Stimulated activated memory B cell treated with anti-CD40 and anti-IgM and Interleukin-4, amounts not matched to agents 10 μg/mL and 1 μg/mL and 100 μg/mL, for 72 hours (primary cell): ENCODE data around the gene ZNF135.

Source experiments
- ATAC-seq: fragments of 150-1000 bp; cut with Tn5 transposase; 2 replicates; pipeline ENCODE4 v1.10.0; 2021
- H3K27ac Mint-ChIP-seq: one replicate; pipeline ENCODE4 v1.8.0; 2022; ENCODE audit warnings: mild to moderate bottlenecking, mixed read lengths
- H3K27me3 Mint-ChIP-seq: one replicate; pipeline ENCODE4 v1.8.0; 2022; ENCODE audit warnings: mixed read lengths
- H3K36me3 Mint-ChIP-seq: one replicate; pipeline ENCODE4 v1.8.0; 2022; ENCODE audit warnings: mixed read lengths
- H3K4me1 Mint-ChIP-seq: one replicate; pipeline ENCODE4 v1.8.0; 2022; ENCODE audit warnings: mixed read lengths
- H3K4me3 Mint-ChIP-seq: one replicate; pipeline ENCODE4 v1.8.0; 2022; ENCODE audit warnings: mild to moderate bottlenecking, moderate library complexity, mixed read lengths
- H3K9me3 Mint-ChIP-seq: one replicate; pipeline ENCODE4 v1.8.0; 2022; ENCODE audit warnings: mixed read lengths

Gene ZNF135

GRCh38 chr19:58060231-58060630 lies 1.1 kb downstream of the ZNF135 start:
- Mint-ChIP-seq H3K4me3 (peak overlapping the region; percentile 77), H3K27me3 (peaks cover 24% of the 10 kb centered on the region), H3K36me3 (peaks cover 56% of the 10 kb centered on the region), H3K27ac (peak overlapping the region; percentile 76), H3K9me3 (peaks cover 27% of the 10 kb centered on the region), H3K4me1 (peaks cover 8% of the 10 kb centered on the region)
- no peak for ATAC-seq

GRCh38 chr19:58063712-58064111 lies 4.6 kb downstream of the ZNF135 start:
- peaks cover 69% of the 10 kb centered on the region for H3K36me3 Mint-ChIP-seq
- no peak overlapping the region for H3K27ac Mint-ChIP-seq
- peaks cover 4% of the 10 kb centered on the region for H3K4me1 Mint-ChIP-seq
- H3K27me3 Mint-ChIP-seq = no peaks in the 10 kb centered on the region
- no peak overlapping the region for H3K4me3 Mint-ChIP-seq
- ATAC-seq = no peak
- peaks cover 43% of the 10 kb centered on the region for H3K9me3 Mint-ChIP-seq

DNA sequence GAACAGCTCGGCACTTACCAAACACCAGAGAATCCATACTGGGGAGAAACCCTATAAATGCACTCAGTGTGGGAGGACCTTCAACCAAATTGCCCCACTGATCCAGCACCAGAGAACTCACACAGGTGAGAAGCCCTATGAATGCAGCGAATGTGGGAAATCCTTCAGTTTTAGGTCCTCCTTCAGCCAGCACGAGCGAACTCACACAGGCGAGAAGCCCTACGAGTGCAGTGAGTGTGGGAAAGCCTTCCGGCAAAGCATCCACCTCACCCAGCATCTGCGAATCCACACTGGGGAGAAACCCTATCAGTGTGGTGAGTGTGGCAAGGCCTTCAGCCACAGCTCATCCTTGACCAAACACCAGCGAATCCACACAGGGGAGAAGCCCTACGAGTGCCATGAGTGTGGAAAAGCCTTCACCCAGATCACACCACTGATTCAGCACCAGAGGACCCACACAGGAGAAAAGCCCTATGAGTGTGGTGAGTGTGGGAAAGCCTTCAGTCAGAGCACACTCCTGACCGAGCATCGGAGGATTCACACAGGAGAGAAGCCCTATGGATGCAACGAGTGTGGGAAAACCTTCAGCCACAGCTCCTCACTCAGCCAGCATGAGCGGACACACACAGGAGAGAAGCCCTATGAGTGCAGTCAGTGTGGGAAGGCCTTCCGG lies 8.3 kb downstream of the ZNF135 start:
- no peaks in the 10 kb centered on the region for H3K27me3 Mint-ChIP-seq
- ATAC-seq = no peak
- peaks cover 44% of the 10 kb centered on the region for H3K9me3 Mint-ChIP-seq
- no peak overlapping the region for H3K27ac Mint-ChIP-seq
- H3K4me1 Mint-ChIP-seq = no peaks in the 10 kb centered on the region
- H3K4me3 Mint-ChIP-seq = no peak overlapping the region
- H3K36me3 Mint-ChIP-seq = peaks cover 61% of the 10 kb centered on the region

- H3K36me3 Mint-ChIP-seq = peaks cover 51% of the 10 kb centered on the region
- no peak overlapping the region for H3K4me3 Mint-ChIP-seq
- ATAC-seq = no peak
- H3K4me1 Mint-ChIP-seq = no peaks in the 10 kb centered on the region
- no peak overlapping the region for H3K27ac Mint-ChIP-seq
- no peaks in the 10 kb centered on the region for H3K27me3 Mint-ChIP-seq
- peaks cover 20% of the 10 kb centered on the region for H3K9me3 Mint-ChIP-seq
Measured at GRCh38 chr19:58079792-58080191, 20.7 kb downstream of the ZNF135 start.

- Mint-ChIP-seq H3K27ac (no peak overlapping the region), H3K4me3 (no peak overlapping the region), H3K36me3 (peaks cover 64% of the 10 kb centered on the region), H3K9me3 (peaks cover 17% of the 10 kb centered on the region), H3K27me3 (no peaks in the 10 kb centered on the region), H3K4me1 (no peaks in the 10 kb centered on the region)
- no peak for ATAC-seq
Measured at GRCh38 chr19:58083021-58083420, 23.9 kb downstream of the ZNF135 start.

DNA sequence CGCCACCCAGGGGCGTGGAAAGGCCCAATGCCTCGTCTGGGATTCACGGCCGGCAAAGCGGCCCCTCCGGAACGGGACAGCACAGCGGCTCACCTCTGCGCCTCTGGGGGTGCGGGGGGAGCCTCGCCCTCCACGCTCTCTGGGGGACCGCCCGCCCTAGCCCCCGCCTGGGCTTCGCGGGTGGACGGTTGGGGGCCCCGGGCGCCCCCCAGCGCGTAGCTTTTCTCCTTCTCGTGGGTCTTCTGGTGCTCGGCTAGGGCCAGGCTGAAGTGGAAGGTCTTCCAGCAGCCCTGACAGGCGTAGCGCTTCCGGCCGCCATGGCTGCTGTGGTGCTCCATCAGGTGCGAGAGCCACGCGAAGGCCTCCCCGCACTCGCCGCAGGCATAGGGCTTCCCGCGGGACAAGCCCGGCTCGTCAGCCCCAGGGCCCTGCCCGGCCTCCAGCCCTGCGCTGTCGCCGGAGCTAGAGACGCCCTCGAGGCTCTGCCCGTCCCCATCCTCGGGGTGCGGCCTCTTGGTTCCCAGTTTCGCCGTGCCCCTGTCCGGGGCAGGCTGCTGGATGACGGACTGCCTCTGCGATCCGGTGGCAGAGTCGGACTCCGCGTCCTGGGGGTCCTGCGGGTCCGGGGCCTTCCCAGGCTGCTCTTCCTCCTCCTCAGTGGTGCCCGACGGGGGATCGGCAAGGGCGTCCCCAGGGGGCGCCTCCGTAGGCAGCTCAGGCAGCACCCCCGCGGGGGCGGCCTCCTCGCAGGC lies 25.7 kb downstream of the ZNF135 start:
- ATAC-seq = no peak
- Mint-ChIP-seq H3K4me1 (no peaks in the 10 kb centered on the region), H3K9me3 (peaks cover 13% of the 10 kb centered on the region), H3K4me3 (no peak overlapping the region), H3K27ac (no peak overlapping the region), H3K36me3 (peaks cover 75% of the 10 kb centered on the region), H3K27me3 (no peaks in the 10 kb centered on the region)

GRCh38 chr19:58085348-58085875 lies 26.3 kb downstream of the ZNF135 start:
- no peaks in the 10 kb centered on the region for H3K27me3 Mint-ChIP-seq
- peaks cover 73% of the 10 kb centered on the region for H3K36me3 Mint-ChIP-seq
- H3K27ac Mint-ChIP-seq = no peak overlapping the region

DNA sequence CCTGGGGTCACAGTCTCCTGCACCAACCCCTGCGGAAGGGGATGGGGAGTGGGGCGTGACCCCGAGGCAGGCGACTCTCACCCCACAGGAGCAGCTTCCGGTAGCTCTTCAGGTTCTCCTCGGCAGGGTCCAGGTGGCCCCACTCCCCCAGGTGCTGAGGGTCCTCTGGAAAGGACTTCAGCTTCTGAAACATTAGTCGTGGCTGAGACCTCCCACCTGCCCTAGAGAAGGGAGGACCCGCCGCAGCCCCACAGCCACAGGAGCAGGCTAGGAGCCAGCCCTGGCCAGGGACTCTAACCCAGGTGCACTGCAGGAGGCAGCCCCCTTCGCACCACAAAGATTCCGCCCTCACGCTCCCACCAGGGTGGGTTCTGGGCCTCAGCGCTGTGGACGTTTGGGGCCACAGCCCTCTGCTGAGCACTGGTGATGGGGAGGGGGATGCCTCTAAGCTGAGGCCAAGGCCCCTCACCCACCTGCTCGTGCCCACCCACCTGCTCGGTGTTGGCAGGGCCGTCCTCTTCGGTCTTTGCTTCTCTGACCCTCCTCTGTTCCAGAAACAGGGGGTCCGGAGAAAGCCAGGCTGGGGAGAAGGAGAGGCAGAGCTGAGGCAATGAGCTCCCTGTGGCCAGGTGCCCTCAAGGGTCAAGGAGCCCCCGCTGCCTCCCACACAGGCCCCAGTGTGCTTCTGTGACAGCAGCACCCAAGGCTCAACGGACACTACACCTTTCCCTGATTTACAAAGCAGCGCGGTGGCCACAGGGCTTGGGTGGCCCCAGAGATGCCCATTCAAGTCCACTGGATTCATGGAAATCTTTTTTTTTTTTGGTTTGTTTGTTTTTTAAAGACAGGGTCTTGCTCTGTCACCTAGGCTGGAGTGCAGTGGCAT lies 28.0 kb downstream of the ZNF135 start:
- Mint-ChIP-seq H3K27ac (no peak overlapping the region), H3K4me1 (peaks cover 5% of the 10 kb centered on the region), H3K4me3 (no peak overlapping the region), H3K36me3 (peaks cover 63% of the 10 kb centered on the region), H3K9me3 (no peaks in the 10 kb centered on the region), H3K27me3 (no peaks in the 10 kb centered on the region)
- no peak for ATAC-seq

More at GRCh38 chr19:58085348-58085875, 26.3 kb downstream of the ZNF135 start:
- ATAC-seq = no peak
- Mint-ChIP-seq H3K4me3 (no peak overlapping the region), H3K4me1 (no peaks in the 10 kb centered on the region), H3K9me3 (peaks cover 6% of the 10 kb centered on the region)

DNA sequence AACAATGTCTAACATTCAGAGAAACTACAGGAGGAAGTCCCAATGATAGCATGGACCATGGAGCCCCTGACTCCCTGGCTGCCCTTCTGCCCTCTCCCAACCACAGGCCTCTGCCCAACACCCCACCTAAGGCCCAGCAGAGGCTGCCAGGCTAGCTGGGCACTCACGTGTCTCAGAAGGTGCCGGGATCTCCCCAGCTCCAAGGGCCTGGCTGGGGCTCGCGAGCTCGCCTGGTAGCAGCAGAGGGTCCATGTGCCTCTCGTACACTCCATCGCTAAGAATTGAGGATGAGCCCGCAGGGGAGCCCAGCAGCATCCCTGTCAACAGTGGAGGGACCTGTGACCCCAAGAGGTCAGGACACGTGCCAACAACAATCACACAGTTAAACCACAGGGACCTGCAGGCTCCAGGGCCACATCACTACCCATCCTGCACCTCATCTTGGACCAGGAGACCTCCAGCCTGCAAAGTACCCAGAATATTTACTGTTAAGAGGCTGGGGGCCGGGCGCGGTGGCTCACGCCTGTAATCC lies 29.5 kb downstream of the ZNF135 start:
- no peak for ATAC-seq
- peaks cover 5% of the 10 kb centered on the region for H3K4me1 Mint-ChIP-seq
- H3K27ac Mint-ChIP-seq = no peak overlapping the region
- H3K36me3 Mint-ChIP-seq = peaks cover 64% of the 10 kb centered on the region
- H3K9me3 Mint-ChIP-seq = peaks cover 6% of the 10 kb centered on the region
- H3K4me3 Mint-ChIP-seq = no peak overlapping the region
- no peaks in the 10 kb centered on the region for H3K27me3 Mint-ChIP-seq

DNA sequence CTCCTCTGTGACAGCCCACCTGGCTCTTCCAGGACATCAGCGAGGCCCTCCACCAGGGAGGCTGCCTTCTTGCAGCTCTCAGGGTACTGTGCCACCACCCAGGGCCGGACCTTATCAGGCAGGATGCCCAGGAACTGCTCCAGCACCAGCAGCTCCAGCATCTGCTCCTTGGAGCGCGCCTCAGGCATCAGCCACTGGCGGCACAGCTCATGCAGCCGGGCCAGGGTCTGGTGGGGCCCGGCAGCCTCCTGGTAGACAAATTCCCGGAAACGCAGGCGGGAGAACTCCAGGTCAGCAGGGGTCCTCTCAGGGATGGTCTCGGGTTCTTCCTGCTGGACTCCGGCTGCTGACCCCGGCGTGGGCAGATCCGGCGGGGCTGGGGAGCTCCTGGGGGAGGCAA lies 30.8 kb downstream of the ZNF135 start:
- no peaks in the 10 kb centered on the region for H3K27me3 Mint-ChIP-seq
- peaks cover 7% of the 10 kb centered on the region for H3K9me3 Mint-ChIP-seq
- H3K27ac Mint-ChIP-seq = no peak overlapping the region
- H3K4me3 Mint-ChIP-seq = no peak overlapping the region
- peaks cover 54% of the 10 kb centered on the region for H3K36me3 Mint-ChIP-seq
- no peak for ATAC-seq
- H3K4me1 Mint-ChIP-seq = peaks cover 5% of the 10 kb centered on the region

DNA sequence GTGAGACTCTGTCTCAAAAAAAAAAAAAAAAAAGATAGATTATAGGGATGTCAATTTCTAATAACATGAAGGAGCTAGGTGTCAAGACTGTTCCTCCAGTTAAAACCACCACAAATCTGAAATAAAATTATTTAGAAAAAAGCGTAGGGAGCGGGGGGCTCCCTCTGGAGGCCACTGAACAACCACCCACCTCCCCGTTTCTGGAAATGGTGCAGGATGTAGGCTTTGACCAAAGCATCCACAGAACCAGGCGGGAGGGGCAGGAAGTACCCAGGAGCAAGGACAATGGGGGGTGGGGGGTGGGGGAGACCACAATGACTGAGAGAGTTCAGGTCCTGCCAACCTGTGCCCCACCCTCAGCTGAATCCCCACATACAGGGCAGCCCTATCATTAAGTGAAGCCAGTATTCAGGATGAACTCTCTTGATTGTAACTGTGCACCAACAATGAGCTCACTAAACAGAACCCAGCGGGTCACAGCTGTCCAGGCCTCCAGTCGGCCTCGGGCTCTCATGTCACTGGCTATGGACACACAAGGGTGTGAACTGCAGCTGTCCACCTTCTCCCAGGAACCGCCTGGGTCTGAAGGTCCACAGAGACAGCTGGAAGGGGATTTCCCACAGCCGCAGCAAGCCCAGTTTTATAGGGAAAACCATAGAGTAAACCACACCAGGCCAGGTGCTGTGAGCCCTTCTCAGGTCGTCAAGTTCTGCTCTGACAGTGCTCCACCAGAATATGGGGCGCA lies 32.3 kb downstream of the ZNF135 start:
- H3K4me3 Mint-ChIP-seq = no peak overlapping the region
- no peak for ATAC-seq
- H3K27ac Mint-ChIP-seq = no peak overlapping the region
- no peaks in the 10 kb centered on the region for H3K27me3 Mint-ChIP-seq
- peaks cover 60% of the 10 kb centered on the region for H3K36me3 Mint-ChIP-seq
- peaks cover 7% of the 10 kb centered on the region for H3K9me3 Mint-ChIP-seq
- peaks cover 13% of the 10 kb centered on the region for H3K4me1 Mint-ChIP-seq

DNA sequence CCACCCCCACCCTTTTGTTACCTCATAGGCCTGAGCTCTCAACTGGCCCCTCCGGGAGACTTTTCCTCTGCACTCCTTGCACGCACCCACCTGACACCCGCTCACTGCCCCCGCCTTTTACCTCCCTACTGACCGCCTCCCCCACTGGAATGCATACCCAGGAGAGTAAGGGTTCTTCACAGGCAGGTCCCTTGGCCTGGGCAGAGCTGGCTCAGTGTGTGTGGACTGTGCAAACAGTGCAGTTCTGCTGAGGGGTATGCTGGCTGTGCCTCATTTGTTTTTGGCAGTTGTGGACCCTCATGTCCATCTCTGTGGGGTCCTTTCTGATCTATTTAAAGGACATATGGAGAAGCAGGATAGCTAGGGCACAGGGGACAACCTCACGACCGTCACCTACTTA lies 34.0 kb downstream of the ZNF135 start:
- no peak overlapping the region for H3K27ac Mint-ChIP-seq
- peaks cover 10% of the 10 kb centered on the region for H3K9me3 Mint-ChIP-seq
- H3K36me3 Mint-ChIP-seq = peaks cover 58% of the 10 kb centered on the region
- H3K4me1 Mint-ChIP-seq = peaks cover 28% of the 10 kb centered on the region
- H3K27me3 Mint-ChIP-seq = no peaks in the 10 kb centered on the region
- H3K4me3 Mint-ChIP-seq = no peak overlapping the region
- ATAC-seq = no peak

GRCh38 chr19:58095328-58095727 lies 36.2 kb downstream of the ZNF135 start:
- Mint-ChIP-seq H3K9me3 (peaks cover 14% of the 10 kb centered on the region), H3K4me3 (no peak overlapping the region), H3K27ac (no peak overlapping the region), H3K36me3 (peaks cover 49% of the 10 kb centered on the region), H3K27me3 (no peaks in the 10 kb centered on the region), H3K4me1 (peaks cover 35% of the 10 kb centered on the region)
- no peak for ATAC-seq

DNA sequence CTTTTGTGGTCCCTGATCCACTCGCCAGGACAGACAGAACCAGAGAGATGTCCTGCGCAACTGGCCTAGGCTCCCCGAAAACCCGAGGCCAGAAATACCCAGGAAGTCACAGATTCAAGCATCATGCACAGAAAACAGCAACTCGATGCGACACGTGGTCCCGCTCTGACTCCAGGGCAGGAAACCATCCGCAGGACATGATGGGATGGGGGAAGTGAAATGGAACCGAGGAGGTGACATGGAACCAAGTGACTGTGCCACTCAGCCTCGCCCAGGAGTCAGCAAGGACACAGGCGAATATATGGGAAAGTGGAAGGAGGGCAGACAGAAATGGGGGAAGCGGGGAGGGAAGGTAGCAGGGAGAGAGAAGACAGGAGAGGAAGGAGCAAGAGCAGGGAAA lies 37.8 kb downstream of the ZNF135 start:
- Mint-ChIP-seq H3K4me3 (peak overlapping the region; percentile 84), H3K4me1 (peaks cover 32% of the 10 kb centered on the region), H3K27ac (peak overlapping the region; percentile 99), H3K27me3 (no peaks in the 10 kb centered on the region), H3K36me3 (peaks cover 44% of the 10 kb centered on the region), H3K9me3 (peaks cover 14% of the 10 kb centered on the region)
- ATAC-seq = no peak
